ENCODE measurements around the gene TMEM243.

DNA sequence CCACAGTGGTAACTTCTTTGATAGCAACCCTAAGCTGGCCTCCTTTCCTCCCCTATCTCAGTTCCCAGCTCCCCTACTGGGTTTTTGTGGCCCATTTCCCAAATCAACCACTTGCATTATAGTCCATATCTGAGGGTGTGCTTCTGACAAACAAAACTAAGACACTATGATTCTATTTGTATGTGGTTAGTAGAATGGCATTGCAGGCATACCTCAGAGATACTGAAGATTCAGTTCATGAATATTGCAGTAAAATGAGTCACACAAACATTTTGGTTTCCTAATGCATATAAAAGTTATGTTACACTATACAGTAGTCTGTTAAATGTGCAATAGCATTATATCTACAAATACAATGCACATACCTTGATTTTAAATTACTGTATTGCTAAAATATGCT is 15.4 kb upstream of the TMEM243 start:
- TF ChIP-seq CTCF (IDR thresholded peaks at IDR 0.05; ENCODE audit: insufficient read depth, low read depth, low read length) (no peak), EZH2 (IDR thresholded peaks at IDR 0.05; ENCODE audit: insufficient read depth, low read length) (no peak)
